Suprapubic skin (tissue), 4 donors: Measurements from ENCODE around the gene EXO1. TPM values are rescaled to one million over a fixed set of nuclear protein-coding genes. Genes with fewer than 3 reads are reported as not detected.

Source experiments
- DNase-seq, 2 donors: peaks; one replicate each; pipeline ENCODE4 v3.0.0-alpha.2; 2019; ENCODE audit warnings: low spot score in 2 of 2
- H3K27ac ChIP-seq: fragments of 200-600 bp; sonication (generic); one replicate; pipeline ENCODE4 v1.5.1; 2019
- H3K27me3 ChIP-seq: fragments of 200-600 bp; sonication (generic); one replicate; pipeline ENCODE4 v1.5.1; 2019
- H3K36me3 ChIP-seq: fragments of 200-600 bp; sonication (generic); one replicate; pipeline ENCODE4 v1.5.1; 2019
- H3K4me1 ChIP-seq: fragments of 200-600 bp; sonication (generic); one replicate; pipeline ENCODE4 v1.5.1; 2019
- H3K4me3 ChIP-seq: fragments of 200-600 bp; sonication (generic); one replicate; pipeline ENCODE4 v1.5.1; 2019; ENCODE audit warnings: mild to moderate bottlenecking
- H3K9me3 ChIP-seq: fragments of 200-600 bp; sonication (generic); one replicate; pipeline ENCODE4 v1.5.1; 2019
- CTCF ChIP-seq, 2 donors: fragments of 200-600 bp in 1 of 2; fragments of 450-650 bp in 1 of 2; sonication (generic) in 1 of 2; IDR thresholded peaks; one replicate each; pipeline ENCODE4 v1.5.1; 2016 to 2019; ENCODE audit warnings: antibody characterized with exemption in 2 of 2, mild to moderate bottlenecking in 1 of 2, moderate library complexity in 1 of 2
- EP300 ChIP-seq: sonication (generic); formaldehyde crosslinking; IDR thresholded peaks from one replicate; pipeline ENCODE4 v1.6.1; 2017; ENCODE audit warnings: antibody characterized with exemption
- POLR2A ChIP-seq, 2 donors: fragments of 450-650 bp; IDR thresholded peaks; one replicate each; pipeline ENCODE4 v1.6.1; 2017; ENCODE audit warnings: antibody characterized with exemption in 2 of 2, mild to moderate bottlenecking in 2 of 2, moderate library complexity in 2 of 2
- POLR2AphosphoS5 ChIP-seq, 3 donors: sonication (generic); formaldehyde crosslinking; IDR thresholded peaks; one replicate each; pipeline ENCODE4 v1.6.1; 2017; ENCODE audit warnings: antibody characterized with exemption in 3 of 3
- WGBS: methylation state at CpG from one replicate; pipeline ENCODE4 v1.1.5; 2018; 5-methylcytosine and 5-hydroxymethylcytosine counted together
- total RNA-seq, 4 donors: library from RNA; depleted of rRNA; stranded (reverse); fragments of >200 nt; gene quantifications; one replicate each; pipeline ENCODE4 v1.1.0, GENCODE V29; 2016

Gene EXO1
- total RNA-seq, 4 donors from 2014 or later: 0.48 to 1.6 (median 0.94) TPM

GRCh38 chr1:241817956-241818612 is 29.9 kb upstream of the EXO1 start:
- Histone ChIP-seq H3K4me1 (no peaks in the 10 kb centered on the region), H3K27ac (no peak overlapping the region), H3K9me3 (no peaks in the 10 kb centered on the region), H3K4me3 (no peak overlapping the region), H3K36me3 (no peaks in the 10 kb centered on the region), H3K27me3 (no peaks in the 10 kb centered on the region)
- no peak for TF ChIP-seq CTCF (IDR thresholded peaks at IDR 0.05)
- DNase-seq: no peak
- WGBS: 70% methylated on average over 3 of the region's 3 CpGs

- no peak for TF ChIP-seq CTCF (IDR thresholded peaks at IDR 0.05)
- no peak for TF ChIP-seq EP300
- no peak for TF ChIP-seq POLR2AphosphoS5 (IDR thresholded peaks at IDR 0.05)
- no peak for TF ChIP-seq POLR2A (IDR thresholded peaks at IDR 0.05)
Measured at GRCh38 chr1:241819340-241819866, 28.6 kb upstream of the EXO1 start.

GRCh38 chr1:241821363-241821762 is 26.6 kb upstream of the EXO1 start:
- DNase-seq: no peak
- 73% methylated on average over 4 of the region's 4 CpGs for WGBS
- no peak for TF ChIP-seq POLR2A (IDR thresholded peaks at IDR 0.05)
- TF ChIP-seq CTCF (IDR thresholded peaks at IDR 0.05): no peak
- no peak for TF ChIP-seq EP300
- no peak for TF ChIP-seq POLR2AphosphoS5 (IDR thresholded peaks at IDR 0.05)

More at GRCh38 chr1:241819340-241819866, 28.6 kb upstream of the EXO1 start:
- no peaks in the 10 kb centered on the region for H3K36me3 ChIP-seq
- WGBS: 92% methylated on average over 4 of the region's 4 CpGs
- no peak overlapping the region for H3K27ac ChIP-seq
- no peak overlapping the region for H3K4me3 ChIP-seq
- DNase-seq: no peak
- no peaks in the 10 kb centered on the region for H3K4me1 ChIP-seq
- H3K9me3 ChIP-seq: no peaks in the 10 kb centered on the region
- no peaks in the 10 kb centered on the region for H3K27me3 ChIP-seq

DNA sequence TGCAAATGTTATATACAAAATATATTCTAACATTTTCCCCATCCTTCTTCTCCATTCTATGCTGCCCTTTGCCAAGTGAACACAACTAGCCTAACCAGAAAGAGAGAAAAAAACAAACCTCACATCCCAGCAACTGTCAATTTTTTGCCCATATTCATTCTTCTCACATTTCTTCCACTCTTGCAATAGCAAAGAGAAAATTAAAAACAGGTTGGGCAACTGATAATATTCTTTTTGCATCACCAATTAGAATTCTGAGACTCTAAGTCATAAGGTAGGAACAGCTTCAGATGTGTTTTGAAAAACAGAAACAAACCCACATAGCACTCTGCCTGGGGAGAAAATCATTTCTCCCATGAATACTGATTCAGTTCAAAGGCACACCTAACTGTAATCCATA is 25.2 kb upstream of the EXO1 start:
- TF ChIP-seq POLR2A (IDR thresholded peaks at IDR 0.05) (no peak), CTCF (IDR thresholded peaks at IDR 0.05) (no peak), EP300 (no peak), POLR2AphosphoS5 (IDR thresholded peaks at IDR 0.05) (no peak)
- Histone ChIP-seq H3K27me3 (no peaks in the 10 kb centered on the region), H3K4me3 (no peak overlapping the region), H3K9me3 (no peaks in the 10 kb centered on the region), H3K36me3 (no peaks in the 10 kb centered on the region), H3K27ac (no peak overlapping the region), H3K4me1 (no peaks in the 10 kb centered on the region)
- DNase-seq: no peak

More at GRCh38 chr1:241821363-241821762, 26.6 kb upstream of the EXO1 start:
- no peaks in the 10 kb centered on the region for H3K9me3 ChIP-seq
- H3K36me3 ChIP-seq: no peaks in the 10 kb centered on the region
- no peaks in the 10 kb centered on the region for H3K27me3 ChIP-seq
- no peak overlapping the region for H3K27ac ChIP-seq
- no peak overlapping the region for H3K4me3 ChIP-seq
- H3K4me1 ChIP-seq: no peaks in the 10 kb centered on the region

DNA sequence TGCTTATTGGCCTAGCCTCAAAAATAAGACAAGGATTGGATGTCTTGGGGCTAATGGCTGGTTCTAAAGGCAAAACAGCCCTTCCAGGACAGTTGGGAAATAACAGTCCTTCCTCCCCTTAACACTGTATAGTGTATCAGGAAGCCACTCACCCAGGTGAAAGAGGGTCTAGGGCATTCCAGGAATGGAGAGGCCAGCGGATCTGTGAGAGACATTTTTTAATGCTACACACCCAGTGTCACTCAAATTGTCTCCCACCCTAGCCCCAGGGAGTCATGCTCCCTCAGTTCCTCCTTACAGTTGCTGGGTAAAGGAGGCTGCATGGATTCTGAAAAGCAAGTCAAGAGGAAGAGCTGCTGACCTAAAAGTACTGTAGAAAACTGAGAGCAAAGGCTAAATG is 24.1 kb upstream of the EXO1 start:
- H3K27ac ChIP-seq: no peak overlapping the region
- WGBS: 78% methylated on average over 1 of the region's 1 CpG
- DNase-seq: no peak
- H3K9me3 ChIP-seq: no peaks in the 10 kb centered on the region
- no peaks in the 10 kb centered on the region for H3K27me3 ChIP-seq
- no peak for TF ChIP-seq EP300
- no peak for TF ChIP-seq POLR2AphosphoS5 (IDR thresholded peaks at IDR 0.05)
- TF ChIP-seq POLR2A (IDR thresholded peaks at IDR 0.05): no peak
- TF ChIP-seq CTCF (IDR thresholded peaks at IDR 0.05): no peak
- H3K36me3 ChIP-seq: no peaks in the 10 kb centered on the region
- H3K4me3 ChIP-seq: no peak overlapping the region
- H3K4me1 ChIP-seq: no peaks in the 10 kb centered on the region
